ENCODE measurements around the gene ZNF414. TPM values are rescaled to one million over a fixed set of nuclear protein-coding genes. Genes with fewer than 3 reads are reported as not detected.

The ZNF414 gene
- total RNA-seq, 4 donors from 2014 or later: 10.4 to 43.7 (median 18.0) TPM

- peaks cover 20% of the 10 kb centered on the region for H3K4me1 ChIP-seq
- no peak overlapping the region for H3K4me3 ChIP-seq
- no peaks in the 10 kb centered on the region for H3K9me3 ChIP-seq
- H3K27me3 ChIP-seq: no peaks in the 10 kb centered on the region
- TF ChIP-seq EP300 (IDR thresholded peaks at IDR 0.05) (no peak), CTCF (IDR thresholded peaks at IDR 0.05) (no peak), POLR2A (IDR thresholded peaks at IDR 0.05) (no peak), POLR2AphosphoS5 (IDR thresholded peaks at IDR 0.05) (no peak)
- H3K36me3 ChIP-seq: no peaks in the 10 kb centered on the region
- no peak for DNase-seq (ENCODE audit: low spot score in 2 of 2)
- H3K27ac ChIP-seq: no peak overlapping the region
- WGBS: 88% methylated on average over 6 of the region's 6 CpGs
Observed at GRCh38 chr19:8501516-8501915, 12.5 kb downstream of the ZNF414 start.

- H3K4me1 ChIP-seq: peaks cover 9% of the 10 kb centered on the region
- no peaks in the 10 kb centered on the region for H3K27me3 ChIP-seq
- WGBS: 75% methylated on average over 7 of the region's 7 CpGs
- TF ChIP-seq CTCF (IDR thresholded peaks at IDR 0.05): no peak
- no peak for TF ChIP-seq POLR2A (IDR thresholded peaks at IDR 0.05)
- TF ChIP-seq POLR2AphosphoS5 (IDR thresholded peaks at IDR 0.05): no peak
- TF ChIP-seq EP300 (IDR thresholded peaks at IDR 0.05): no peak
- H3K36me3 ChIP-seq: no peaks in the 10 kb centered on the region
- DNase-seq (ENCODE audit: low spot score in 2 of 2): no peak
- no peak overlapping the region for H3K27ac ChIP-seq
- H3K9me3 ChIP-seq: no peaks in the 10 kb centered on the region
- H3K4me3 ChIP-seq: no peak overlapping the region
Observed at GRCh38 chr19:8500158-8500557, 13.8 kb downstream of the ZNF414 start.

- WGBS: 89% methylated on average over 11 of the region's 41 CpGs
- no peak for TF ChIP-seq POLR2AphosphoS5 (IDR thresholded peaks at IDR 0.05)
- TF ChIP-seq POLR2A (IDR thresholded peaks at IDR 0.05): no peak
- TF ChIP-seq CTCF (IDR thresholded peaks at IDR 0.05): no peak
- no peak for TF ChIP-seq EP300 (IDR thresholded peaks at IDR 0.05)
- H3K4me1 ChIP-seq: peaks cover 9% of the 10 kb centered on the region
- H3K27me3 ChIP-seq: no peaks in the 10 kb centered on the region
- no peaks in the 10 kb centered on the region for H3K36me3 ChIP-seq
- H3K9me3 ChIP-seq: no peaks in the 10 kb centered on the region
- H3K4me3 ChIP-seq: no peak overlapping the region
- H3K27ac ChIP-seq: no peak overlapping the region
- DNase-seq (ENCODE audit: low spot score in 2 of 2): no peak
Observed at GRCh38 chr19:8499048-8499833, 14.7 kb downstream of the ZNF414 start.

- H3K4me1 ChIP-seq: peaks cover 13% of the 10 kb centered on the region
- TF ChIP-seq CTCF (IDR thresholded peaks at IDR 0.05): no peak
- no peak for TF ChIP-seq EP300 (IDR thresholded peaks at IDR 0.05)
- no peak for TF ChIP-seq POLR2AphosphoS5 (IDR thresholded peaks at IDR 0.05)
- TF ChIP-seq POLR2A (IDR thresholded peaks at IDR 0.05): no peak
- H3K4me3 ChIP-seq: no peak overlapping the region
- 93% methylated on average over 10 of the region's 22 CpGs for WGBS
- no peaks in the 10 kb centered on the region for H3K27me3 ChIP-seq
- DNase-seq (ENCODE audit: low spot score in 2 of 2): no peak
- no peaks in the 10 kb centered on the region for H3K36me3 ChIP-seq
- H3K9me3 ChIP-seq: no peaks in the 10 kb centered on the region
- H3K27ac ChIP-seq: no peak overlapping the region
Observed at GRCh38 chr19:8498295-8498694, 15.7 kb downstream of the ZNF414 start.

GRCh38 chr19:8494158-8494557, 19.8 kb downstream of the ZNF414 start:
- DNase-seq (ENCODE audit: low spot score in 2 of 2): no peak
- Histone ChIP-seq H3K4me3 (no peak overlapping the region), H3K4me1 (peaks cover 30% of the 10 kb centered on the region), H3K27ac (no peak overlapping the region), H3K36me3 (peaks cover 2% of the 10 kb centered on the region), H3K9me3 (no peaks in the 10 kb centered on the region), H3K27me3 (no peaks in the 10 kb centered on the region)
- WGBS: 35% methylated on average over 7 of the region's 7 CpGs
- no peak for TF ChIP-seq POLR2A (IDR thresholded peaks at IDR 0.05)
- no peak for TF ChIP-seq EP300 (IDR thresholded peaks at IDR 0.05)
- no peak for TF ChIP-seq CTCF (IDR thresholded peaks at IDR 0.05)
- TF ChIP-seq POLR2AphosphoS5 (IDR thresholded peaks at IDR 0.05): no peak

All from suprapubic skin (tissue), 4 donors.